HCT116 (cell line): Measurements from ENCODE around the gene SOBP. TPM values are rescaled to one million over a fixed set of nuclear protein-coding genes. Genes with fewer than 3 reads are reported as not detected.

ENCODE experiments used
- ATAC-seq: fragments of 200-7000 bp; cut with Tn5 transposase; 2 replicates; pipeline ENCODE4 v1.9.1; 2020; ENCODE audit warnings: mild to moderate bottlenecking, moderate library complexity
- BruUV-seq: library from RNA; stranded (reverse); fragments of 400-500 nt; replicated peaks from 2 replicates; lab custom pipeline; 2021; lab: Mats Ljungman, UMichigan
- CTCF ChIA-PET: fragments of 300-600 bp; sonication (Branson Sonifier 250); formaldehyde crosslinking; loops from one replicate; lab custom pipeline; 2021; ENCODE audit warnings: antibody characterized with exemption; lab: Charles Lee
- POLR2A ChIA-PET: fragments of 300-600, 350-600 bp; sonication (Branson Sonifier 250); formaldehyde crosslinking; loops from one replicate; lab custom pipeline; 2021; ENCODE audit warnings: antibody characterized with exemption; lab: Charles Lee
- RAD21 ChIA-PET, 2 experiments: fragments of 300-600 bp; sonication (Branson Sonifier 250); formaldehyde crosslinking; loops; one replicate each; lab custom pipeline; 2023; ENCODE audit warnings: low total read pairs in 2 of 2; ENCODE audit not compliant: uncharacterized antibody in 2 of 2, unreplicated experiment in 2 of 2, low non-redundant PET in 1 of 2; lab: Charles Lee
- DNase-seq: peaks from one replicate; pipeline ENCODE4 v3.0.0-alpha.2; 2010; ENCODE audit warnings: low read depth, low spot score
- H2AFZ ChIP-seq: fragments of 200-600 bp; shearing (Covaris generic), sonication (generic); 2 replicates; pipeline ENCODE4 v1.6.1; 2017; ENCODE audit warnings: low read depth, mixed run types, mixed read lengths, antibody characterized with exemption, low read length; ENCODE audit not compliant: poor library complexity, severe bottlenecking
- H3K27ac ChIP-seq: 2 replicates; pipeline ENCODE4 v1.5.1; 2012; ENCODE audit warnings: low read depth, low read length
- H3K27me3 ChIP-seq: fragments of 200-600 bp; sonication (generic); 2 replicates; pipeline ENCODE4 v1.6.1; 2016; ENCODE audit warnings: mixed run types, low read length, mixed read lengths; ENCODE audit not compliant: insufficient read depth
- H3K36me3 ChIP-seq, 2 experiments: fragments of 200-500 bp in 1 of 2; fragments of 200-600 bp in 1 of 2; sonication (Bioruptor generic) in 1 of 2; sonication (generic) in 1 of 2; 2 replicates each; pipeline versions ENCODE4 v1.5.1 to v1.6.1; 2014 to 2016; ENCODE audit warnings: low read length in 2 of 2, inconsistent platforms in 1 of 2, mixed read lengths in 1 of 2, mixed run types in 1 of 2; ENCODE audit not compliant: insufficient read depth in 2 of 2, control insufficient read depth in 1 of 2
- H3K4me1 ChIP-seq, 2 experiments: fragments of 200-600 bp in 1 of 2; sonication (generic) in 1 of 2; 2 replicates each; pipeline versions ENCODE4 v1.5.1 to v1.6.1; 2012 to 2017; ENCODE audit warnings: low read length in 2 of 2, inconsistent platforms in 1 of 2, mild to moderate bottlenecking in 1 of 2, mixed read lengths in 1 of 2, mixed run types in 1 of 2, moderate library complexity in 1 of 2; ENCODE audit not compliant: insufficient read depth in 2 of 2, control insufficient read depth in 1 of 2
- H3K4me2 ChIP-seq: fragments of 200-600 bp; sonication (generic); 2 replicates; pipeline ENCODE4 v1.6.1; 2017; ENCODE audit warnings: mixed run types, low read length, mixed read lengths
- H3K4me3 ChIP-seq, 2 experiments: fragments of 200-600 bp in 1 of 2; sonication (generic) in 1 of 2; replicated peaks in 1 of 2; 2 replicates each; pipeline ENCODE4 v1.5.1; 2011 to 2016; ENCODE audit warnings: low read length in 2 of 2, control low read depth in 1 of 2, low read depth in 1 of 2, mild to moderate bottlenecking in 1 of 2, mixed read lengths in 1 of 2, mixed run types in 1 of 2
- H3K79me2 ChIP-seq: fragments of 200-600 bp; sonication (generic); 2 replicates; pipeline ENCODE4 v1.6.1; 2017; ENCODE audit warnings: mild to moderate bottlenecking, mixed run types, low read length, moderate library complexity, mixed read lengths; ENCODE audit not compliant: insufficient read depth
- H3K9ac ChIP-seq: fragments of 200-600 bp; sonication (generic); 2 replicates; pipeline ENCODE4 v1.6.1; 2016; ENCODE audit warnings: low read length, mixed read lengths
- H3K9me2 ChIP-seq: fragments of 200-600 bp; sonication (generic), shearing (Covaris generic); 2 replicates; pipeline ENCODE4 v1.6.1; 2017; ENCODE audit warnings: mixed run types, mild to moderate bottlenecking, moderate library complexity; ENCODE audit not compliant: insufficient read depth
- H3K9me3 ChIP-seq, 2 experiments: fragments of 200-500 bp in 1 of 2; fragments of 200-600 bp in 1 of 2; sonication (Bioruptor generic) in 1 of 2; sonication (generic) in 1 of 2; 2 replicates each; pipeline ENCODE4 v1.6.1; 2014 to 2017; ENCODE audit warnings: low read length in 2 of 2, mixed read lengths in 2 of 2, inconsistent platforms in 1 of 2, low read depth in 1 of 2, mild to moderate bottlenecking in 1 of 2, mixed run types in 1 of 2, moderate library complexity in 1 of 2; ENCODE audit not compliant: control insufficient read depth in 1 of 2, insufficient read depth in 1 of 2
- H4K20me1 ChIP-seq: fragments of 200-600 bp; sonication (generic), shearing (Covaris generic); 2 replicates; pipeline ENCODE4 v1.6.1; 2017; ENCODE audit warnings: mixed run types, mild to moderate bottlenecking, moderate library complexity; ENCODE audit not compliant: insufficient read depth
- CBX3 ChIP-seq: IDR thresholded peaks from 2 replicates; pipeline ENCODE4 v1.6.1; 2012; ENCODE audit warnings: low read depth
- CEBPB ChIP-seq: IDR thresholded peaks from 2 replicates; pipeline ENCODE4 v1.6.1; 2012; ENCODE audit warnings: low read depth
- CTCF ChIP-seq, 3 experiments: fragments of 200-600 bp in 1 of 3; sonication (generic) in 1 of 3; IDR thresholded peaks in 2 of 3; conservative IDR thresholded peaks in 1 of 3; 2 replicates each; pipeline ENCODE4 v1.5.1; 2012 to 2017; ENCODE audit warnings: low read depth in 2 of 3, low read length in 2 of 3, antibody characterized with exemption in 1 of 3, borderline replicate concordance in 1 of 3, control low read depth in 1 of 3, mild to moderate bottlenecking in 1 of 3, mixed read lengths in 1 of 3, mixed run types in 1 of 3, moderate library complexity in 1 of 3; ENCODE audit not compliant: insufficient read depth in 1 of 3
- EGR1 ChIP-seq: IDR thresholded peaks from 2 replicates; pipeline ENCODE4 v1.6.1; 2012; ENCODE audit warnings: low read depth
- ELF1 ChIP-seq: IDR thresholded peaks from 2 replicates; pipeline ENCODE4 v1.6.1; 2012; ENCODE audit warnings: low read depth, borderline replicate concordance
- FOSL1 ChIP-seq: IDR thresholded peaks from 2 replicates; pipeline ENCODE4 v1.6.1; 2012; ENCODE audit warnings: low read depth
- MAX ChIP-seq: IDR thresholded peaks from 2 replicates; pipeline ENCODE4 v1.6.1; 2012
- RAD21 ChIP-seq: IDR thresholded peaks from 2 replicates; pipeline ENCODE4 v1.6.1; 2012; ENCODE audit warnings: low read depth, mild to moderate bottlenecking
- REST ChIP-seq: IDR thresholded peaks from 2 replicates; pipeline ENCODE4 v1.6.1; 2012; ENCODE audit warnings: low read depth
- SIN3A ChIP-seq: IDR thresholded peaks from 2 replicates; pipeline ENCODE4 v1.6.1; 2012; ENCODE audit warnings: low read depth
- SRF ChIP-seq: IDR thresholded peaks from 2 replicates; pipeline ENCODE4 v1.6.1; 2012; ENCODE audit warnings: low read depth
- ZBTB33 ChIP-seq: IDR thresholded peaks from 2 replicates; pipeline ENCODE4 v1.6.1; 2011; ENCODE audit warnings: mild to moderate bottlenecking, low read length, moderate library complexity; ENCODE audit not compliant: insufficient replicate concordance; ENCODE audit errors: extremely low read depth
- ZFX ChIP-seq: fragments of 450-650 bp; IDR thresholded peaks from 2 replicates; pipeline ENCODE4 v1.6.1; 2017
- ZNF274 ChIP-seq: fragments of 200-500 bp; sonication (Bioruptor generic); IDR thresholded peaks from 2 replicates; pipeline ENCODE4 v1.6.1; 2014; ENCODE audit warnings: mild to moderate bottlenecking, low read depth, low read length, inconsistent platforms
- intact Hi-C: fragments of 100-400 bp; cut with micrococcal nuclease; formaldehyde crosslinking; loops from 2 replicates; pipeline ENCODE4 v1.10.0; 2022
- total RNA-seq: library from RNA; stranded (reverse); gene quantifications from one replicate; pipeline ENCODE4 v1.2.1, GENCODE V29; 2021; ENCODE audit not compliant: unreplicated experiment

SOBP gene
- total RNA-seq, 1 experiment from 2014 or later: 2.6 TPM

GRCh38 chr6:107509506-107509905 is 19.6 kb downstream of the SOBP start (continued):
- TF ChIP-seq ELF1: no peak
- TF ChIP-seq CTCF (IDR thresholded peaks at IDR 0.05 in 2 of 3, conservative IDR thresholded peaks at IDR 0.05 in 1 of 3; ENCODE audit: borderline replicate concordance in 1 of 3, insufficient read depth in 1 of 3, low read depth in 2 of 3, low read length in 2 of 3): no peak
- no peak for TF ChIP-seq SIN3A
- no peak for TF ChIP-seq CEBPB
- no peak for TF ChIP-seq CBX3
- TF ChIP-seq ZNF274: no peak

GRCh38 chr6:107510108-107510507 is 20.2 kb downstream of the SOBP start:
- ATAC-seq (no peak), DNase-seq (no peak)
- ChIA-PET POLR2A (no interaction called here), CTCF (no interaction called here), RAD21 (no interaction called here)
- Histone ChIP-seq H3K79me2 (no peaks in the 10 kb centered on the region), H4K20me1 (no peaks in the 10 kb centered on the region), H3K9me2 (no peaks in the 10 kb centered on the region), H3K4me2 (no peak overlapping the region), H3K9ac (no peak overlapping the region), H3K27me3 (no peaks in the 10 kb centered on the region), H3K4me3 (no peak overlapping the region), H3K27ac (no peak overlapping the region), H3K36me3 (no peaks in the 10 kb centered on the region), H2AFZ (no peak overlapping the region), H3K4me1 (peaks cover 2 to 6% of the 10 kb centered on the region in 2 experiments; a peak in 1 of 4 replicates), H3K9me3 (no peaks in the 10 kb centered on the region)
- no peak for TF ChIP-seq EGR1
- TF ChIP-seq CEBPB: no peak
- TF ChIP-seq CBX3: no peak
- TF ChIP-seq ZFX: no peak
- TF ChIP-seq RAD21: no peak
- no peak for TF ChIP-seq FOSL1
- TF ChIP-seq SRF: no peak
- no peak for TF ChIP-seq REST
- TF ChIP-seq MAX: no peak
- TF ChIP-seq ZBTB33: no peak
- intact Hi-C loops: no loop called here
- no TSS peak for BruUV-seq
